ENCODE data around the gene CHEK2.
"Not testable (repeated sequence)": the region's sequence is repeated elsewhere in the genome, so short reads cannot be mapped to it uniquely, and the experiment has no call there.

The CHEK2 gene

DNA sequence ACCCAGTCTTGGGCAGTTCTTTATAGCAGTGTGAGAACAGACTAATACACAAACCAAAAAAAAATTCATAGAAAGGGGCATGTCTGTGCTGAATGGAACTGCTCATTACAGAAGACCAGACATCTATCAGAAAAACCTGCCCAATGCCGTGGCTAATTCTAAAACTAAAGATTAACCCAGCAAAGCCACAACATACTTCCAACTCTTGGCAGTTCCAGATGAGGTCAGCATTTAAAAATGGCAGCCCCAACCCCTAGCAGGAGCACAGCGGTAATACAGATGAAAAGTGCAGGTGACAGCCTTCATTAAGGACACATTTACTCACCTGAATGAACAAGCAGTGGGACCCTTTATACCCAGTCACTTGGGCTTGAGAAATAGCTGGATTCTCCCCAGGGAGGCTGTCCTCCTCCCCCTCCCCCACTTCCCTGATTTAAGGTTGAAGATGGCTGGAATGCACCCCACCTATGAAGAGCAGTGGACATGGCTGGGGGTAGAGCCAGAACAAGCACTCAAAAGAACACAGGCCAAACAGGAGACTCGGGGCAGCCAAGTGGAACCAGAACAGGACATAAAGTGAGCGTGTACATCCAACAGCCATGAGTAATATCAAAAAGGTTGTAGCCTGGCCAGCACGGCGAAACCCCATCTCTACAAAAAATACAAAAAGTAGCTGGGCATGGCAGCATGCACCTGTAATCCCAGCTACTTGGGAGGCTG lies 48.4 kb downstream of the CHEK2 start:
- not testable (repeated sequence) for DNase-seq (ENCODE audit: low read depth, low spot score)

DNA sequence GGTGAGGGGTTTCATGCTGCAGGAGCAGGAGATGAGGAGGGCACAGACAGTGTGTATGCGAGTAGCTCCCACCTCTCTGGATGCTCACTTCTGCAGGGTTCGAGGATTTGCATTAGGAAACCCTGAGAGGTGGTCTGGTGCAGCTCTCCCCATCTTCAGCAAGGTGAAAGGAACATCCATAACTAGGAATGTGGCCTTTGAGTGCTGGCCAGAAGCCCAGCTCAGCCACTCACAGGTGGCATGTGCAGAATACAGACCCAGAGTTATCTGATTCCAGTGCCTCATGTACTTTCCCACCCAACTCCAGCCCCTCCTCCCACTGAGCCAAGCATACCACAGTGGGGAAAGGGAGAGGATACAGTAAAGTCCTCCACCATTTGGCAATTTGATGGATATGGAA lies 51.8 kb downstream of the CHEK2 start:
- not testable (repeated sequence) for DNase-seq (ENCODE audit: low read depth, low spot score)

DNA sequence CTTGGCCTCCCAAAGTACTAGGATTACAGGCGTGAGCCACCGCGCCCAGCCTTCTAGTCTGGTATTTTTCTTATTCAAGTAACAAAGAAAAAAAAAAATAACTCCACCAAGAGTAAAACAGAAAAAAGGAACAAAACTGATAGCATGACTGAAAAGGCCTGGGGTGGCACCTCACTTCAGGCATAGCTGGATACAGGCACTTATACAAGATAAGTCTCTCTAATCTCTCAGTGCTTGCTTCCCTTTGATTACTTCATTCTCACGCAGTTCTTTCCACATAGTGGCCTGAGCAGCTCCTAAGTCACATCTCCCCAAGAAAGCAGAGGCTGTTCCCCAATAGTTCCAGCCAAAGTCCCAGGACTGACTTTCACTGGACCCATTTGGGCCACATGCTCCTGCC lies 58.7 kb downstream of the CHEK2 start:
- DNase-seq (ENCODE audit: low read depth, low spot score) = not testable (repeated sequence)

DNA sequence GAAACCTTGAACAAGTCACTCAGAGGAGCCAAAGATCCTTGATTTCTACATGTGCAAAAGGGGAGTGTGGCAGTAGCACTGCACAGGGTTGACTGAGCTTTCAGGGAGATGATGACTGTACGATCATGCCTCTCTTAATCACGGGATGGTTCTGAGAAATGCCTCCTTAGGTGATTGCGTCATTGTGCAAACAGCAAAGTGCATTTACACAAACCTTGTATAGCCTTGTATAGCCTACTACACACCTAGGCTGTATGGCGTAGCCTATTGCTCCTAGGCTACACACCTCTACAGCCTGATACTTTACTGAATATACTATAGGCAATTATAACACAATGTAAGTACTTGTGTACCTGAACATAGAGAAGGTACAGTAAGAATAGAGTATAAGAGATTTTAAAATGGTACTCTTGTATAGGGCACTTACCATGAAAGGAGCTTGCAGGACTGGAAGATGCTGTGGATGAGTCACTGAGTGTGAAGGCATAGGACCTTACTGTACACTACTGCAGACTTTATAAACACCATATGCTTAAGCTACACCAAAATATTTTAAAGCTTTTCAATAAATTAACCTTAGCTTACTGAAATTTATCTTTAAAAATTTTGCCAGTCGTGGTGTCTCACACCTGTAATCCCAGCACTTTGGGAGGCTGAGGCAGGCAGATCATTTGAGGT lies 60.7 kb downstream of the CHEK2 start:
- not testable (repeated sequence) for DNase-seq (ENCODE audit: low read depth, low spot score)

DNA sequence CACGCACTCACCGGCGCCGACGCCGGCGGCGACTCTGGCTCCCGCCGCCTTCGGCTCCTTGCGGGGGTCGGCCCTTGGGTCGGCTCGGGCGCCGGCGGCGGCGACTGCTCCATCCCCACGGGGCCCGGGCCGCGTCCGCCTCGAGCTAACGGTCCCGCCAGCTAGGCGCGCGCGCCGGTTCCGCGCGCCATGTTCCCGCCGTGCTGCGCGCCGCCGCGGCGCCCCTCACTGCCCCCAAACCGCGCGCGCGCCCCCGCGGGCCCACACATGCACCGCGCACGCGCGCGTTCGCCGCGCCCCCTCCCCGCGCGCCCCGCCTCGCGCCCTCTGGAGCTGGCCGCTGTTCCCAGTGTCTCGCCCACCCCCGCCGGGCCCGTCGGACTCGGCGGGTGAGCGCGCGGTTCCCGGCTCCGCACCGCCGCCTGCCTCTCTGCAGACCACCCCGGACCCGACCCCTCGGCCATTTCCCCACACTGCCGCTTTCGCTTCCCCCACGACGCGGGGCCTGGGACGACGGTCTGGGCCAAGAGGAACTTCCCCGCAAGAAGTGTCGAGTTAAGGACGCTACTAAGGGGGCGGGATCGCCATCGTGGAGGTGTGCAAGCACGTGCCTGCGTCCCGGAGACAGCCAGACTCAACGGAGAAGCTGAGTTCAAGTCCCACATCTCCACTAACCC lies 61.9 kb downstream of the CHEK2 start, which contains the start of gene TTC28:
Gene TTC28 (minus strand): TSS at position 230 of the 677 bp plus-strand sequence. CDS start 117 bp downstream, at position 113.
- not testable (repeated sequence) for DNase-seq (ENCODE audit: low read depth, low spot score)

DNA sequence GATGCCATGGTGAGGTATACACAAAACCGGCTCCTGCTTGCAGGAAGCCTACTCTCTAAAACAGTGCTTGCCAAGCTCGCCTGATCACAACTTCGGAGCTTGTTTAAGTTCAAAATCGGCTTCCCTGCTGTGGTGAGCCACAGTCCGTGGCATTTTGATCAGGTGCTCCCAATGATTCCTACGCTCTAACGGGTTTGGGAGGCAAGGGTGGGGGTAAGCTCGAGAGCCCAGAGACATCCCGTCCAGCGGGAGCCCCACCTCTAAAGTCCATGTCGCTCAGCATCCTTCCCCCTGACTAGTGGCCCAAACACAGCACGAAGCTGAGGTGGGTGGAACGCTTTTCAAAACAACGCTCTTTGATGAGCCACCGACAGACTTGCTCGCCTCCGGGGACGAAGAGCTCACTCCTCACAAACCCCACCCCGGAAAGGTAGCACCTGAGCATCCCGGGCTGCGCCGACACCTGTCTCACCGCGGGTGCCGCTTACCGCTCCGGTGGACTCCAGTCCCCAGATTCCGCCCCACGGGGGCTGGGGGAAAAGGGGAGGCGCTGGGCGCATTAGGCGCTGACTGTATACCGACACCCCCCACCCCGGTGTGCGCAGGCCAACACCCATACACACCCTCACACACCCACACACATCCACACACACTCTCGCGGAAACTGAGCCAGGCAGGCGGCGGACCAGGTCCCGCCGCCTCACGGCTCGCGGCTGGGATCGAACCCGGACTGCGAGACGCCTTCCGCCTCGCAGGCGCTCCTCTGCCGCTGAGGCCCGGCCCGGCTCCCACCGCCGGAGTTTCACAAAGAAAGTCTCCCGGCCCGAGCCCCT lies 62.6 kb downstream of the CHEK2 start:
- not testable (repeated sequence) for DNase-seq (ENCODE audit: low read depth, low spot score)

DNA sequence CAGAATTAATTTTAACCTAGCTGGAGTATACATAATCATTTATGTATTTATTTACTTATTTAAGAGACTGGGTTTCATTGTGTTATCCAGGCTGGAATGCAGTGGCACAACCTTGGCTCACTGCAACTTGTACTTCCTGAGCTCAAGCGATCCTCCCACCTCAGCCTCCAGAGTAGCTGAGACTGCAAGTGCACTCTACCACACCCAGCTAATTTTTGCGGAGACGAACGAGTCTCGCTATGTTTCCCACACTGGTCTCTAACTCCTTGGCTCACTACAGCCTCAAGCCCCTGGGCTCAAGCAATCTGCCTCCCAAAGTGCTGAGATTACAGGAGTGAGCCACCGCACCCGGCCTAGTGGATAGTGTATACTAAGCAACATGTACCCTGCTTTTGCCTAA lies 63.5 kb downstream of the CHEK2 start:
- DNase-seq (ENCODE audit: low read depth, low spot score) = not testable (repeated sequence)

DNA sequence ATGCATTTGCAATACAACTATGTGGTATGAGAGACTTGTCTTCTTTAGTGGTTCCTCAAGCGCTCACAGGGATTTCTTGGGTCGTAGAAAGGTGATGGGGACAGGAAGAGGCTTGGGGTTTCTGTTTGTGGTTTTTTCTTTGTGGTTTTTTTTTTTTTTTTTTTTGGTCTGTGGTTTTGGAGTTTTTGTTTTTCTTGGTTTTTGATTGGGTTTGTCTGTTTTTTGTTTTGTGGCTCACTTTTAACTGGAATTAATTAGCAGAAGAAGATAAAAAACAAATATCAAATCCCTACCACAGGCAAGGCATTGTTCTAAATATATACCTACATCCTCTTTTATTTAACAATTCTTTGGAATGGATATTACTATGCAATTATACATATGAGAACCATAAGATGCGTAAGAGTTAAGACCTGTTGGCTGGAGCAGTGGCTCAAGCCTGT lies 67.5 kb downstream of the CHEK2 start:
- no peak for DNase-seq (ENCODE audit: low read depth, low spot score)

DNA sequence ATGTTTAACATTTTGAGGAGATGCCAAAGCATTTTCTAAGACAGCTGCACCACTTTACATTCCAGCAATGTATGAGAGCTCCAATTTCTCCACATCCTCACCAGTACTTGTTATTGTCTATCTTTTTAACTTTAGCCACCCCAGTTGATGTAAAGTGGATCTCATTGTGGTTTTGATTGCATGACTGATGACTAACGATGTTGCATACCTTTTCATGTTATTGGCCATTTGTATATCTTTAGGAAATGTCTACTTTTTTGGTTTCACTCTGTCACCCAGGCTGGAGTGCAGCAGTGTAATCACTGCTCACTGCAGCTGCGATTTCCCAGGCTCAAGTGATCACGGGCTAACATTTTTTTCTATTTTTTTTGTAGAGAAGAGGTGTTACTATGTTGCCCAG lies 70.9 kb downstream of the CHEK2 start:
- no peak for DNase-seq (ENCODE audit: low read depth, low spot score)

DNA sequence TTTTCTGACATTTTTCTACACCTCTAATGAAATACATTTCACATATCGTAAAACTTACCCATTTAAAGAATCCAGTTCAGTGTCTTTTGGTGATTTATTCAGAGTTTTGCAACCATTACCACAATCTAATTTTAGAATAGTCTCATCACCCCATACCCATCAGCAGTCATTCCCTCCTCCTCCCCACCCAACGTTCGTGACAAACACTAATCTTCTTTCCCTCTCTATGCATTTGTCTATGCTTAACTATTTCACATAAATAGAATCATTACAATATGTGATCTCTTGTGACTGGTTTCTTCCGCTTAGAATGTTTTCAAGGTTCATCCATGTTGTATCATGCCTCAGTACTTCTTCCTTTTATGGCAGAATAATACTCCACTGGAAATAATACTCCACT lies 71.5 kb downstream of the CHEK2 start:
- no peak for DNase-seq (ENCODE audit: low read depth, low spot score)

DNA sequence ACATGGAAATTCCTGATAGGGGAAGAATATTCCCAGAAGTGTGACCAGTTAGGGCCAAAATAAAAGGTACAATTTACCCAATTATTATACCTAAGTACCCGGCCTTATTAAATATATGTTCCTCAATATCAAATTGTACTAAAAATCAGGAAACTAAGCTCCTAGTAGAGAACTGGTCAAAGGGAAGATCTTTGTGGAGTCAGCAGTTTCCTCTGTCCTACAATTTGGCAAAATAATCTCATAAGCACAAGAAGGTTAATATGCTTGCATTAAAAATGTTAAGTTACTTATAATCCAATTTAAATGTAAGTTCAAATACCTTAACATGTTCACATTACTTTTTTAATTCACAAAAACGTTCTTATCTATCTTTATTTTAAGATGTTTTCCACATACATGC lies 72.2 kb downstream of the CHEK2 start:
- DNase-seq (ENCODE audit: low read depth, low spot score) = no peak

DNA sequence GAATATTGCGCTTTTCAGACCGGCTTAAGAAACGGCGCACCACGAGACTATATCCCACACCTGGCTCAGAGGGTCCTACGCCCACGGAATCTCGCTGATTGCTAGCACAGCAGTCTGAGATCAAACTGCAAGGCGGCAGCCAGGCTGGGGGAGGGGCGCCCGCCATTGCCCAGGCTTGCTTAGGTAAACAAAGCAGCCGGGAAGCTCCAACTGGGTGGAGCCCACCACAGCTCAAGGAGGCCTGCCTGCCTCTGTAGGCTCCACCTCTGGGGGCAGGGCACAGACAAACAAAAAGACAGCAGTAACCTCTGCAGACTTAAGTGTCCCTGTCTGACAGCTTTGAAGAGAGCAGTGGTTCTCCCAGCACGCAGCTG lies 78.1 kb downstream of the CHEK2 start:
- DNase-seq (ENCODE audit: low read depth, low spot score) = not testable (repeated sequence)

DNA sequence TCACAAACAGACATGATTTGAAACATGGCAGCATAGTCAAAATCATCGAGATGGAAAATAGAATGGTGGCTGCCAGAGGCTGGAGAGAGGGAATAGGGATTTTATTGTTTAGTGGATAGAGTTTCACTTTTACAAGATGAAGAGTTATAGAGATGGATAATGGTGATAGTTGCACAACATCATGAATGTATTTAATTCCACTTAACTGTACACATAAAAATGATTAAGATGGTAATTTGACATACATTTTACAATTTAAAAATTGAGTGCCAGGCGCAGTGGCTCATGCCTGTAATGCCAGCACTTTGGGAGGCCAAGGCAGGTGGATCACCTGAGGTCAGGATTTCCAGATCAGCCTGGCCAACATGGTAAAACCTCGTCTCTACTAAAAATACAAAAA lies 83.2 kb downstream of the CHEK2 start:
- no peak for DNase-seq (ENCODE audit: low read depth, low spot score)

DNA sequence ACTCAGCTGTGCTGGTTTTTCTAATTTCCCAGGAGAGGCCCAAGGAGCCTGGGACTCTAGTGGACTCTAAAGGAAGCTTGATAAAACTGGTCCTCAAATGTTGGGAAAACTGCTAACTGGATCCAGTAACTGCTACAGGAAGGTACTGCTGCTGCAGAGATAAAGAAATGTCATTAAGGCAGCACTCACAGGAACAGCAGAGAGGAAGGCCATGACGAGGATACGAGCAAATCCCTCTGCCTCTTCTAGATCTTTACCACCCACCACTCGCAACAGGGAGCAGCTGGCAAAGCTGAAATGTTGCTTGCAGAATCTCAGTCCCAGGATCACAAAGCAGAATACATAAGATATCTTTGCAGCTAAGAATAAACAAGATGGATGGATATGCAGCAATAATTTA lies 85.4 kb downstream of the CHEK2 start:
- DNase-seq (ENCODE audit: low read depth, low spot score) = no peak

DNA sequence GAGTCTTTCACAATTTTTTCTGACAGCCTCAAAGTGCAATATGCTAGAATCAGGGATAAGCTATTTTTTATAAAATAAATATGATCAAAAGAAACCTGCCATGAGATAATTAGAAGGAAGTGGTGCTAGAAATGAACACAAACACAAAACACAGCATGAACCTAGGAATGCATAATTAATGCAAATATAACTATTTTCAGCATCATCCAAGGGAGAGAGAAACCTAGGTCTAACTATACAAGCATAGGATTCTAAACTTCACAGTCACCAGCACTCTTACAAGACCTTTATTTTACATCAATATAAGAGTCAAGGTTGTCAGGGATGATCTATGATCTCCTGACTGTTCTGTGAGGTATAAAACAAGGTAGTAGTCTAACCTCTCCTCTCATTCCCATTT lies 91.2 kb downstream of the CHEK2 start:
- no peak for DNase-seq (ENCODE audit: low read depth, low spot score)

DNA sequence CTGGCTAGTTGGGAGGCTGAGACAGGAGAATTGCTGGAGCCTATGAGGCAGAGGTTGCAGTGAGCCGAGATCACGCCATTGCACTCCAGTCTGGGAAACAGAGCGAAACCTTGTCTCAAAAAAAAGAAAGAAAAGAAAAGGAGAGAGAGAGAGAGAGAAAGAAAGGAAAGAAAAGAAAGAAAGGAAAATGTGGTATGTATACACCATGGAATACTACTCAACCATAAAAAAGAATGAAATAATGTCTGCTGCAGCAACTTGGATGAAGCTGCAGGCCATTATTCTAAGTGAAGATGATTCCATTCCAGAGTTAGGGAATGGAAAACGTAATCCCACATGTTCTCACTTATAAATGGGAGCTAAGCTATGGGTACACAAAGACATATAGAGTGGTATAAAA lies 92.8 kb downstream of the CHEK2 start:
- no peak for DNase-seq (ENCODE audit: low read depth, low spot score)

DNA sequence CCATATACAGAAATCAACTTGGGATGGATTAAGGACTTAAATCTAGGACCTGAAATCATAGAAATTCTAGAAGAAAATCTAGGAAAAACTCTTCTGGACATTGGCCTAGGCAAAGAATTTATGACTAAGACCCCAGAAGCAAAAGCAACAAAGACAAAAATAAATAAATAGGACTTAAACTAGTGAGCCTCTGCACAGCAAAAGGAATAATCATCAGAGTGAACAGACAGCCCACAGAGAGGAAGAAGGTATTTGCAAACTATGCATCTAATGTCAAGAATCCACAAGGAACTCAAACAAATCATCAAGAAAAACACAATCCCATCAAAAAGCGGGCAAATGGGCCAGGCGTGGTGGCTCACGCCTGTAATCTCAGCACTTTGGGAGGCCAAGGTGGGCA lies 94.4 kb downstream of the CHEK2 start:
- DNase-seq (ENCODE audit: low read depth, low spot score) = no peak

DNA sequence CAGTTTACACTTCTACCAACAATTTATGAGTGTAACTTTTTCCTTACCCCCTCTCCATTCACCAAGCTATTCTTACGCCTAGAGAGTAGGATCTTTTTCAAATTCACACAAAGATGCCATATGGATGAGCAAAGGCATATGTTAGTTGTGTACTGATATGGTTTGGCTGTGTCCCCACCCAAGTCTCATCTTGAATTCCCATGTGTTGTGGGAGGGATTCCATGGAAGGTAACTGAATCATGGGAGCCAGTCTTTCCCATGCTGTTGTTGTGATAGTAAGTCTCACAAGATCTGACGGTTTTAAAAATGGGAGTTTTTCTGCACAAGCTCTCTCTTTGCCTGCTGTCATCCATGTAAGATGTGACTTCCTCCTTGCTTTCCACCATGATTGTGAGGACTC lies 102.3 kb downstream of the CHEK2 start:
- DNase-seq (ENCODE audit: low read depth, low spot score) = no peak
